H1 (cell line): ENCODE measurements around the gene KLHDC8A. TPM values are rescaled to one million over a fixed set of nuclear protein-coding genes. Genes with fewer than 3 reads are reported as not detected.

Experiments used
- BRCA1 ChIP-seq: IDR thresholded peaks from 2 replicates; pipeline ENCODE4 v1.6.1; 2012; ENCODE audit warnings: low read depth, low read length, improper control_type of control experiment
- CHD7 ChIP-seq: fragments of 300-600 bp; sonication (generic); IDR thresholded peaks from 2 replicates; pipeline ENCODE4 v1.7.1; 2012; ENCODE audit warnings: low read length, moderate library complexity, mild to moderate bottlenecking, inconsistent platforms; ENCODE audit not compliant: insufficient replicate concordance
- EP300 ChIP-seq, 2 experiments: IDR thresholded peaks; 1 replicate in 1 of 2; 2 replicates in 1 of 2; pipeline ENCODE4 v1.6.1; 2011 to 2012; ENCODE audit warnings: low read depth in 2 of 2, low read length in 2 of 2, mild to moderate bottlenecking in 2 of 2, borderline replicate concordance in 1 of 2, inconsistent platforms in 1 of 2, moderate library complexity in 1 of 2
- JUND ChIP-seq: IDR thresholded peaks from 2 replicates; pipeline ENCODE4 v1.6.1; 2011; ENCODE audit warnings: mild to moderate bottlenecking, improper control_type of control experiment, low read length
- KDM5A ChIP-seq: fragments of 200-600 bp; IDR thresholded peaks from 2 replicates; pipeline ENCODE4 v1.7.1; 2012; ENCODE audit warnings: mild to moderate bottlenecking, low read length, inconsistent platforms, mixed read lengths
- MAFK ChIP-seq: IDR thresholded peaks from 2 replicates; pipeline ENCODE4 v1.6.1; 2012; ENCODE audit warnings: low read depth, mild to moderate bottlenecking, improper control_type of control experiment, low read length
- RNF2 ChIP-seq: fragments of 200-900, 300-1000 bp; sonication (generic); IDR thresholded peaks from 2 replicates; pipeline ENCODE4 v1.7.1; 2016; ENCODE audit warnings: borderline replicate concordance, low read depth, mild to moderate bottlenecking, antibody characterized with exemption, low read length; ENCODE audit not compliant: poor library complexity, severe bottlenecking; ENCODE audit errors: missing control alignments
- SP2 ChIP-seq: IDR thresholded peaks from 2 replicates; pipeline ENCODE4 v1.6.1; 2012; ENCODE audit warnings: mild to moderate bottlenecking, low read length, inconsistent platforms
- USF2 ChIP-seq: IDR thresholded peaks from 2 replicates; pipeline ENCODE4 v1.6.1; 2011; ENCODE audit warnings: low read length, improper control_type of control experiment
- polyA plus RNA-seq, 7 experiments: library from polyadenylated mRNA; depleted of rRNA in 3 of 7; stranded (reverse) in 5 of 7; unstranded in 2 of 7; fragments of >200 nt in 5 of 7; fragments of 200-250 nt in 2 of 7; gene quantifications; 1 replicate in 5 of 7; 2 replicates in 1 of 7; 4 replicates in 1 of 7; pipeline versions ENCODE4 v1.2.1 to v1.2.3, GENCODE V29; 2011 to 2013; ENCODE audit warnings: missing spikeins in 2 of 7, mixed read lengths in 2 of 7
- total RNA-seq: library from RNA; stranded (reverse); fragmentation: NEBNext Ultra II Directional; extraction: Animal tissue kit (Norgen Biotek cat#: 25700); gene quantifications from 2 replicates; pipeline ENCODE4 v1.2.1, GENCODE V29; 2021

The KLHDC8A gene
- total and polyA plus RNA-seq, 2 of the 8 experiments (the other 6 are each of a cell fraction or from before 2014, with no cell fraction given), result 1.9 to 3.4 TPM

DNA sequence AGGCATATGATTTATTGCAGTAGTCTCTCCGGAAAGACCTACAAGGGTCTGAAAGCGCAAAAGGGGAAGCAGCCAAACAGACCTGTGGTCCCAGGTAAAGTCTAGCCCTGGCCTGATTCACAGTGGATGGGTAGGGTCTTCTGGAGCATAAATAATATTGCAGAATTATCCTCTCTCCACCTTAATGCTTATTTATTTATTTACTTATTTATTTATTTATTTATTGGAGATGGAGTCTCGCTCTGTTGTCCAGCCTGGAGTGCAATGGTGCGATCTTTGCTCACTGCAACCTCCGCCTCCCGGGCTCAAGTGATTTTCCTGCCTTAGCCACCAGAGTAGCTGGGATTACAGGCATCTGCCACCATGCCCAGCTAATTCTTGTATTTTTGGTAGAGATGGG, 11.8 kb upstream of the KLHDC8A start (continued):
- TF ChIP-seq CHD7, result no peak
- no peak for TF ChIP-seq USF2
- TF ChIP-seq RNF2, result no peak
- no peak for TF ChIP-seq SP2
- TF ChIP-seq EP300 (IDR thresholded peaks at IDR 0.05; ENCODE audit: borderline replicate concordance in 1 of 2, low read depth in 2 of 2, low read length in 2 of 2), result no peak
- TF ChIP-seq JUND, result no peak
- no peak for TF ChIP-seq MAFK
- no peak for TF ChIP-seq KDM5A
- TF ChIP-seq BRCA1, result no peak
